ENCODE measurements around the gene SCFD2.
"Not testable (repeated sequence)": the region's sequence is repeated elsewhere in the genome, so short reads cannot be mapped to it uniquely, and the experiment has no call there.

Gene SCFD2

GRCh38 chr4:53227451-53227850 lies 138.4 kb downstream of the SCFD2 start:
- H3K4me1 ChIP-seq = no peaks in the 10 kb centered on the region
- no peak for TF ChIP-seq CTCF (IDR thresholded peaks at IDR 0.05; ENCODE audit: low read depth, low read length)

GRCh38 chr4:53221832-53222480 lies 143.9 kb downstream of the SCFD2 start:
- DNase-seq = no peak
- H3K36me3 ChIP-seq = no peaks in the 10 kb centered on the region
- no peaks in the 10 kb centered on the region for H3K27me3 ChIP-seq
- no peaks in the 10 kb centered on the region for H3K9me3 ChIP-seq
- no peaks in the 10 kb centered on the region for H3K4me1 ChIP-seq
- no peak for TF ChIP-seq CTCF (IDR thresholded peaks at IDR 0.05; ENCODE audit: low read depth, low read length)
- H3K4me3 ChIP-seq (ENCODE audit: low read depth, low read length) = no peak overlapping the region

More at GRCh38 chr4:53227451-53227850, 138.4 kb downstream of the SCFD2 start:
- Histone ChIP-seq H3K4me3 (ENCODE audit: low read depth, low read length) (no peak overlapping the region), H3K9me3 (no peaks in the 10 kb centered on the region), H3K27me3 (no peaks in the 10 kb centered on the region), H3K36me3 (no peaks in the 10 kb centered on the region)
- no peak for DNase-seq

GRCh38 chr4:53219148-53219547 lies 146.7 kb downstream of the SCFD2 start:
- H3K9me3 ChIP-seq; H3K27me3 ChIP-seq; DNase-seq; H3K4me3 ChIP-seq (ENCODE audit: low read depth, low read length); H3K36me3 ChIP-seq; H3K4me1 ChIP-seq: not testable (repeated sequence)

GRCh38 chr4:53208753-53209152 lies 157.1 kb downstream of the SCFD2 start:
- DNase-seq = no peak
- Histone ChIP-seq H3K36me3 (no peaks in the 10 kb centered on the region; the same call in 1 of the 2 replicates), H3K4me1 (peaks cover 5% of the 10 kb centered on the region; the same call in 1 of the 2 replicates), H3K4me3 (ENCODE audit: low read depth, low read length) (no peak overlapping the region), H3K27me3 (no peaks in the 10 kb centered on the region), H3K9me3 (no peaks in the 10 kb centered on the region)
- no peak for TF ChIP-seq CTCF (IDR thresholded peaks at IDR 0.05; ENCODE audit: low read depth, low read length)

GRCh38 chr4:53205970-53206369 lies 159.9 kb downstream of the SCFD2 start:
- peaks cover 5% of the 10 kb centered on the region; the same call in 1 of the 2 replicates for H3K4me1 ChIP-seq
- TF ChIP-seq CTCF (IDR thresholded peaks at IDR 0.05; ENCODE audit: low read depth, low read length) = no peak
- no peaks in the 10 kb centered on the region for H3K27me3 ChIP-seq
- no peaks in the 10 kb centered on the region for H3K9me3 ChIP-seq
- no peak for DNase-seq
- H3K4me3 ChIP-seq (ENCODE audit: low read depth, low read length) = no peak overlapping the region
- H3K36me3 ChIP-seq = no peaks in the 10 kb centered on the region; the same call in 1 of the 2 replicates

GRCh38 chr4:53199356-53199755 lies 166.5 kb downstream of the SCFD2 start:
- Histone ChIP-seq H3K4me1 (peaks cover 28% of the 10 kb centered on the region), H3K4me3 (ENCODE audit: low read depth, low read length) (no peak overlapping the region), H3K27me3 (no peaks in the 10 kb centered on the region), H3K9me3 (no peaks in the 10 kb centered on the region), H3K36me3 (no peaks in the 10 kb centered on the region)
- no peak for TF ChIP-seq CTCF (IDR thresholded peaks at IDR 0.05; ENCODE audit: low read depth, low read length)
- no peak for DNase-seq
